T-helper 1 cell treated with Interleukin-12 subunit alpha and Interleukin-12 subunit beta and Interleukin-4 antibody, amounts not matched to agents 30 μg/mL and 1 μg/mL, for 36 hours (primary cell): ENCODE measurements around the gene ANO8.
"Not testable (repeated sequence)": the region's sequence is repeated elsewhere in the genome, so short reads cannot be mapped to it uniquely, and the experiment has no call there.

Experiments
- H3K27ac Mint-ChIP-seq: one replicate; pipeline ENCODE4 v1.8.0; 2021; ENCODE audit warnings: mild to moderate bottlenecking, mixed read lengths
- H3K27me3 Mint-ChIP-seq: one replicate; pipeline ENCODE4 v1.8.0; 2021; ENCODE audit warnings: low read depth, mixed read lengths
- H3K36me3 Mint-ChIP-seq: one replicate; pipeline ENCODE4 v1.8.0; 2021; ENCODE audit warnings: low read depth, mixed read lengths
- H3K4me1 Mint-ChIP-seq: one replicate; pipeline ENCODE4 v1.8.0; 2021; ENCODE audit warnings: low read depth, mixed read lengths
- H3K4me3 Mint-ChIP-seq: one replicate; pipeline ENCODE4 v1.8.0; 2021; ENCODE audit warnings: mild to moderate bottlenecking, moderate library complexity, mixed read lengths
- H3K9me3 Mint-ChIP-seq: one replicate; pipeline ENCODE4 v1.8.0; 2021; ENCODE audit warnings: mixed read lengths

The ANO8 gene, protein sequence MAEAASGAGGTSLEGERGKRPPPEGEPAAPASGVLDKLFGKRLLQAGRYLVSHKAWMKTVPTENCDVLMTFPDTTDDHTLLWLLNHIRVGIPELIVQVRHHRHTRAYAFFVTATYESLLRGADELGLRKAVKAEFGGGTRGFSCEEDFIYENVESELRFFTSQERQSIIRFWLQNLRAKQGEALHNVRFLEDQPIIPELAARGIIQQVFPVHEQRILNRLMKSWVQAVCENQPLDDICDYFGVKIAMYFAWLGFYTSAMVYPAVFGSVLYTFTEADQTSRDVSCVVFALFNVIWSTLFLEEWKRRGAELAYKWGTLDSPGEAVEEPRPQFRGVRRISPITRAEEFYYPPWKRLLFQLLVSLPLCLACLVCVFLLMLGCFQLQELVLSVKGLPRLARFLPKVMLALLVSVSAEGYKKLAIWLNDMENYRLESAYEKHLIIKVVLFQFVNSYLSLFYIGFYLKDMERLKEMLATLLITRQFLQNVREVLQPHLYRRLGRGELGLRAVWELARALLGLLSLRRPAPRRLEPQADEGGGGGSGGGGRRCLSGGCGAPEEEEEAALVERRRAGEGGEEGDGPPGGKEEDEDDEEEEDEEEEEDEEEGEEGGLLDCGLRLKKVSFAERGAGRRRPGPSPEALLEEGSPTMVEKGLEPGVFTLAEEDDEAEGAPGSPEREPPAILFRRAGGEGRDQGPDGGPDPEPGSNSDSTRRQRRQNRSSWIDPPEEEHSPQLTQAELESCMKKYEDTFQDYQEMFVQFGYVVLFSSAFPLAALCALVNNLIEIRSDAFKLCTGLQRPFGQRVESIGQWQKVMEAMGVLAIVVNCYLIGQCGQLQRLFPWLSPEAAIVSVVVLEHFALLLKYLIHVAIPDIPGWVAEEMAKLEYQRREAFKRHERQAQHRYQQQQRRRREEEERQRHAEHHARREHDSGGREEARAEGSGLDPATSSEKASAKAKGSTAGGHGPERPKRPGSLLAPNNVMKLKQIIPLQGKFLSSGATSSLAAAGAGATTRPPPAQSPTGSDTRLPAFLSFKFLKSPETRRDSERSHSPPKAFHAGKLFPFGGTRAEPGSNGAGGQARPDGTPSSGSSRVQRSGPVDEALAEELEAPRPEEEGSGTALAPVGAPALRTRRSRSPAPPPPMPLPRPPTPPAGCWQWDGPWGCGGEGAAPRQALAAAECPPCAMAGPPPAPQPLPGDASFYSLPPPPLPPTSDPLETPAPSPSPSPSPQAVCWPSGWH

DNA sequence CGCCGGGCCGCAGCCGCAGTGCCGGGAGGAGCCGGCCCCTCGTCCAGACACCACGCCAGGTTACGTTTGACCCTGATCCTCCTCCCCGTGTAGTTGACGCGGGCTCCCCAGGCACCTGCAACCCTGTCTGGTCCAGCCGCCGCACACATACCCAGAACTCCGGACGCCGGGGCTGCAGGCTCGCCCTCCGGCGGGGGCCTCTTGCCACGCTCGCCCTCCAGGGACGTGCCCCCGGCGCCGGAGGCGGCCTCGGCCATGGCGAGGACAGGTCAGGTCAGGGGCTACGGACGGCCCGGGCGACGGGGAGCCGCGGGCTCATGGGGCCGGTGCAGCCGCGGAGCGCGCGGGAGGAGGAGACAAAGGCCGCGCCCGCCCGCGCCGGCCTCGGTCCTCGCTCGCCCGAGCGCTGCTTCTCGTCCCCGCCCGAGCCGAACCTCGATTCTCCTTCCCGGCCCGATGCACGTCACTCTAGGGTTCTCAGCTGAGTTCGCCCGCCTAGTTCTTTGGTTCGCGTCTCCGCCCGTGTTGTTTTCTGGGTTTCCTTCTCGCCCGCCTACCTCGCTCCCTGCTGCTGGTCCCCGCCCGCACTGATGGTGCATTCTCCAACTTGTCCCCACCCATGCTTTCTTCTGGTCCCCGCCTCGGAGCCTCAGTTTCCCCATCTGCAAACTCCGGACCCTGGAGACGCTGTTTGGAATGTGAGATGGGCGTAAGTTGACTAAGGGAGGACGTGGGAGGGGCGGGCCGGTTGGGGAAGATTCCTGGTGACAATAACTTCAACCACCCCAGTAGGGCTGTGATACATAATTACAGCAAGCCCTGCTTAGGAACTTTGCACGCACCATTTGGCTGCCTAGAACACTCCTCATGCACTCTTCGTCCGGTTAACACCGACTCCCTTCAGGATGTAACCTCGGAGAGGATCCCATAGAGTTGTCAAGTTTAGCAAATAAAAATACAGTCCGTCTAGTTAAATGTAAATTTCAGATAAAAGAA, at the start of gene ANO8:
Gene ANO8 (minus strand): TSS at position 442 of the 996 bp plus-strand sequence. CDS start 185 bp downstream, at position 257.
- Mint-ChIP-seq H3K9me3 (no peaks in the 10 kb centered on the region), H3K27ac (peak within 1 kb of the TSS; percentile 89), H3K4me1 (peaks cover 20% of the 10 kb centered on the region), H3K27me3 (peaks cover 10% of the 10 kb centered on the region), H3K4me3 (peak within 1 kb of the TSS; percentile 87), H3K36me3 (peaks cover 12% of the 10 kb centered on the region)

DNA sequence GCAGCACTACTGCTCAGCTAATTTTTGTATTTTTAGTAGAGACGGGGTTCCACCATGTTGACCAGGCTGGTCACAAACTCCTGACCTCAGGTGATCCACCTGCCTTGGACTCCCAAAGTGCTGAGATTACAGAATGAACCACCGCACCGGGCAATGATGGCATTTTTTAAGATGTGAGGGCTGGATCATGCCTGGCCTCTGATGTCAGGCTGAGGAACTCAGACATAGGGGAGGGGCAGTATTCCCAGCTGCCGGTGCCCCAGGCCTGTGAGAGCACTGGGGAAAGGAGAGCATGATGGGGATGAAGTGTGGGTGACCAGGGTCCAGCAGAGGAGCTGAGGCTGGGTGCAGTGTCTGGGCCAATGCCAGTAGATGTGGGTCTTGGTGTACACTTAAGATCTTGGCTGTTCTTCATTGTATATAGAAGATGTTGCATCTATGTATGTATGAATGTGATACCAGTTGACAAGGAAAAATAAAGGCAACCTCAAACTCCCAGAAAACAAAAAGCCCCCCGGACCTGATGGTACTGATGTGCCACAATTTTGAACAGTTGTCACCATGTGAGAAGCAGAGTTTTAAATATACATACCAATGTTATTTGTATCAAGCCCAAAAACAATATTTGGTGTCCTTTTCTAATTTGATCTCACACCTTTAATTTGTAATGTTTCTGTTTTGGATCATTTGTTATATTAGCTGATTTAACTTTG, 45.9 kb upstream of the ANO8 start:
- peaks cover 7% of the 10 kb centered on the region for H3K9me3 Mint-ChIP-seq
- peaks cover 4% of the 10 kb centered on the region for H3K36me3 Mint-ChIP-seq
- peaks cover 4% of the 10 kb centered on the region for H3K27me3 Mint-ChIP-seq
- peaks cover 5% of the 10 kb centered on the region for H3K4me1 Mint-ChIP-seq
- H3K4me3 Mint-ChIP-seq: no peak overlapping the region
- peak overlapping the region; percentile 49 for H3K27ac Mint-ChIP-seq

DNA sequence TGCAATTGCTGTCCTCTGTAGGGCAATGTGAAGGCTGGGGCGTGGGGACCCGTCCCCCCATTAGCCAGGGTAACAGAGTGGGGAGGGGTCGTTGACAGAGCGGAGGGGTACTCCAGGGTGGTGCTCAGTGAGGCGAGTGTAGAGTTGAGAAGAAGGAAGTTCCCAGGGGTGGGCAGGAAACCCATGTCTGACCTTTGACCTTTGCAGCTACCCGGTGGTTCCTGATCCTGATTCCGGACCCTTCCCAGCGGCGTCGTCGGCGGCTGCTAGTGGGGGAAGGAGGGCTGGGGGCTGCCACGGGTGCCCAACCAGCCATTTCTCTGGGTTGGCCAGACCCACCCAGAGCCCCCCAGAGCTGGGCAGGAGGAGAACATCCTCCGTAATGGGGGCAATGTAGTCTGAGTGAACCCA, 44.6 kb upstream of the ANO8 start:
- Mint-ChIP-seq H3K36me3 (peaks cover 4% of the 10 kb centered on the region), H3K27ac (no peak overlapping the region), H3K27me3 (peaks cover 4% of the 10 kb centered on the region), H3K4me1 (peaks cover 5% of the 10 kb centered on the region), H3K9me3 (peaks cover 7% of the 10 kb centered on the region), H3K4me3 (no peak overlapping the region)

DNA sequence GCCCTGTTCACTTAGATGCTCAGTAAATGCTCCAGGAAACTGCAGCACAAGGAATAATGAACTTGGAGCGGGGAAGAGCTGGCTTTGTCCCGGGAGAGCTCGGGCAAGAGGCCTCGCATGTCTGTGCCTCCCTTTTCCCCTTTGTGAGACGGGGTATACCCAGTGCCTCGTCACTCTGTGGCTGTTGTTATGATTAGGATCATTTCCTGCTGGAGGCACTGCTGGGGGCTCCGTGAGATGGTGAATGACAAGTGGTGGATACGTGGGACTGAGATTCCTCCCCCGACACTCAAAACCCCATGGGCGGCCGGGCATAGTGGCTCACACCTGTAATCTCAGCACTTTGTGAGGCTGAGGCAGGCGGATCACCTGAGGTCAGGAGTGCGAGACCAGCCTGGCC, 43.6 kb upstream of the ANO8 start:
- H3K4me3 Mint-ChIP-seq: no peak overlapping the region
- H3K4me1 Mint-ChIP-seq: peaks cover 5% of the 10 kb centered on the region

DNA sequence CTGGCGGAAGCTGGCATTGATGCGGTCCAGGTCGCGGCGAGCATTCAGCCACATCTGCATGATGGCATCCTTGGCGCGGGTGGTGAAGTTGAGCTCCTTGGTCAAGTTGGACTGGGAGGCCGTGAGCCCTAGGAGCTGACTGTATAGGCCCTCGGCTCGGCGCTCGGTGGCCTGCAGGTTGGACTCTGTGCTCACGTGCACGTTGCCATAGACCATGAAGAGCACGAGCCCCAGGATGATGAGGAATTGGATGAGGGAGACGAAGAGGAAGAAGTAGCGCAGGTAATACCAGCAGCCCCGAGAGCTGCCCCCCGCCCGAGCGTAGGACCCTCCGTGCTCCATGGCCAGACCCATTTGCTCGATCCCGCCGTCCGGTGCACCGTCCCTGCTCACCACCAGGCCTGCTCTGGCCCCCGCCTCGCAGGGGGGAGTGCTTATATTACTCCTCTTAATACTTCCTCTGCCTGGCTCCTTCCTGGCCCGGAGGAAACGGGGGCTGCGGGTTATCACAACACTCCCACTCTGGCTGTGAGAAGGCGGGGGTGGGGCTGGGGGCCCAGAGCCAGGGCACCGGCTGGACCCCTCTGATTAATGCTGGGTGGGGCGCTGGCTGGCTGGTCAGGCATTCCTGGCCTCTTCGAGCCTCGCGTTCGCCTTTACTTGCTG, 42.4 kb upstream of the ANO8 start, which contains the start of gene PLVAP:
Gene PLVAP (minus strand): TSS at position 408 of the 666 bp plus-strand sequence. CDS start 54 bp downstream, at position 354.
- Mint-ChIP-seq H3K9me3 (peaks cover 7% of the 10 kb centered on the region), H3K27ac (no peak within 1 kb of the TSS), H3K36me3 (peaks cover 4% of the 10 kb centered on the region), H3K4me1 (peaks cover under 1% of the 10 kb centered on the region), H3K4me3 (no peak within 1 kb of the TSS), H3K27me3 (peaks cover 4% of the 10 kb centered on the region)

More for the DNA sequence above, 43.6 kb upstream of the ANO8 start:
- peaks cover 4% of the 10 kb centered on the region for H3K27me3 Mint-ChIP-seq
- no peak overlapping the region for H3K27ac Mint-ChIP-seq
- peaks cover 7% of the 10 kb centered on the region for H3K9me3 Mint-ChIP-seq
- peaks cover 4% of the 10 kb centered on the region for H3K36me3 Mint-ChIP-seq

DNA sequence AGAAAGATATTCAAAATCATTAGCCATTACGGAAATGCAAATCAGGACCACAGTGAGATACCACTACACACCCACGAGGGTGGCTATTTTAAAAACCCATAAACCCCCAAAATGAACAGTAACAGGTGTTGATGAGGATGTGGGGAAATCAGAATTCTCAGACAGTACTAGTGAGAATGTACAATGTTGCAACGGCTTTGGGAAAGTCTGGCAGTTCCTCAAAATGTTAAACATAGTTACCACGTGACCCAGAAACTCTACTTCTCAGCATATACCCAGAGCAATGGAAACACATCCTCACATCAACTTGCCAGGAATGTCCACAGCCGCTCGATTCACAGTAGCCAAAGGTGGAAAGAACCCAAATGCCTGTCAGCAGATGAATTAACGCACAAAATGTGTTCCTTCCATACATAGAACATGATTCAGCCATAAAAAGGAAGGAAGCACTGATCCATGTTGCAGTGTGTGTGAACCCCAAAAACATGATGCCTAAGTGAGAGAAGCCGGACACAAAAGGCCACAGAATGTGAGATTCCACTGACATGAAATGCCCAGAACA, 35.5 kb upstream of the ANO8 start:
- Mint-ChIP-seq H3K27ac (no peak overlapping the region), H3K4me3 (no peak overlapping the region), H3K4me1 (no peaks in the 10 kb centered on the region)

DNA sequence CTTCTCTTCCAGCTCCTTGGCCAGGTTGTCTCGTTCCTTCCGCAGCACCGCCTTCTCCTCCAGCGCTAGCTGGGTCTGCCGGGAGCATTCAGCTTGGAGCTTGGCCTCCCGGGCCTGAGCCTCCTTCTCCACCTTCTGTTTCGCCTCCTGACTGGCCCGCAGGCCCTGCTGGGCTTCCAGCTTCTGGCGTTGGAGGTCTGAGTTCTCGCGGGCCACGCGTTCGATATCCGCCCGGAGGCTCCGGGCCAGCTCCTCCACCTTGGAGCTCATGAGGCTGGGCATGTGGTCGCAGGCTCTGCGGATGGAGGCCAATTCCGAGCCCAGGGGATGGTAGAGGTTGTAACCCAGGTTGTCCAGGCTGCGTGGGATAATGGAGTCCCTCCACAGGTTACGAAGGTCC, 30.7 kb upstream of the ANO8 start:
- H3K4me3 Mint-ChIP-seq: no peak overlapping the region
- H3K36me3 Mint-ChIP-seq: no peaks in the 10 kb centered on the region
- H3K9me3 Mint-ChIP-seq: no peaks in the 10 kb centered on the region
- H3K4me1 Mint-ChIP-seq: no peaks in the 10 kb centered on the region
- H3K27me3 Mint-ChIP-seq: peaks cover 17% of the 10 kb centered on the region
- H3K27ac Mint-ChIP-seq: no peak overlapping the region

More for the DNA sequence above, 35.5 kb upstream of the ANO8 start:
- H3K9me3 Mint-ChIP-seq: no peaks in the 10 kb centered on the region
- H3K27me3 Mint-ChIP-seq: peaks cover 8% of the 10 kb centered on the region
- H3K36me3 Mint-ChIP-seq: no peaks in the 10 kb centered on the region

DNA sequence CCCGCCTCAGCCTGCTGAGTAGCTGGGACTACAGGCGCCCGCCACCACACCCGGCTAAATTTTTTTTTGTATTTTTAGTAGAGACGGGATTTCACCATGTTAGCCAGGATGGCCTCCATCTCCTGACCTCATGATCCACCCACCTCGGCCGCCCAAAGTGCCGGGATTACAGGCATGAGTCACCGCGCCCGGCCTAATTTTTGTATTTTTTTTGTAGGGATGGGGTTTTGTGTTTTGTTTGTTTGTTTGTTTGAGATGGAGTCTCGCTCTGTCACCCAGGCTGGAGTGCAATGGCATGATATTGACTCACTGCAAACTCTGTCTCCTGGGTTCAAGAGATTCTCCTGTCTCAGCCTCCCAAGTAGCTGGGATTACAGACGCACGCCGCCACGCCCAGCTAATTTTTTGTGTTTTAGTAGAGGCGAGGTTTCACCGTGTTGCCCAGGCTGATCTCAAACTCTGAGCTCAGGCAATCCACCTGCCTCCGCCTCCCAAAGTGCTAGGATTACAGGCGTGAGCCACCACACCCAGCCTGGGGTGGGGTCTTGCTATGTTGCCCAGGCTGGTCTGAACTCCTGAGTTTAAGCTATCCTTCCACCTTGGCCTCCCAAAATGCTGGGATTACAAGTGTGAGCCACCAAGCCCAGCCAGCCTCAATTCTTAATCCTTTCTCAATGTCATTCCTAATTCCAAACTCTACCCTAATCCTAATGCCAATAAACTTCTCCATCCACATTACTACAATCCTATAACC, 29.4 kb upstream of the ANO8 start:
- H3K4me3 Mint-ChIP-seq, H3K27ac Mint-ChIP-seq: not testable (repeated sequence)

DNA sequence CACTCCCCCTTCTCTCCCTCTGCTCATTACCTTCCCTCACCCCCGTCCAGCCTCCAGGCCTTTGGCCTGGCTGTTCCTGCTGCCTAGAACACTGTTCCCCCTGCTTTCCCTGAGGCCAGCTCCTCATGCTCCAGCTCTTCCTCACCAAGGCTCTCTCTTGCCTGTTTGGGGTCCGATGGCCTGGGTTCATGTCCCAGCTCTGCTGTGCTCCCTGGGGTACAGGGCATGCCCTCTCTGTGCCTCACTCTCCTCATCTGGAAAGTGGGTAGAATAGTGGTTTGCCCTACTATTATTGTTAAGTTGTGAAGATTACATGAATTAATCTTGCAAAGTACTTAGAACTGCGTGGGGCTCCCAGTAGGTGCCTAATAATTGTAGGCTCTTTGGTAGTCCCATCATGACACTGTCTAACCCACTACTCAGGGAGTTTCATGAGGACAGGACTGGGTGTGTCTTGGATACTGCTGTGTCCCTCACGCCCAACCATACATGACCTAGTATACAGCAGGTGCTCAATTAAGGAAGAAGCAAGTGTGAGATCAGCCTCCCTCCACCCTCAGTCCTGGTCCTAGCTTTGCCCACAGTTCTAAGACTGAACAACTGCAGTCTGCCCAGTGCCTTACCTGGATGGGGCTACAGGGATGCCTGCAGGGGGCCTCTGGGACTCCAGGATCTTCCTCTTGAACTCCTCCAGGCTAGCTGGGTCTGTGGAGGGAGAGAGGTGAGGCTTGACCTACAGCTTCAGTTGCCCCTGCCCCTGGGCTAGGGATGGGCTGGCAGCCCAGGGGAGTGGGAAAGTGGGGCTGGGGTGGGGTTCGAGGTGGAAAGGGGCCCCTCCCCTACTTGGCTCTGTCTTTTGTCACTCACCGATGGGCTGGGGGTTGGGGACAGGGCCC, 25.5 kb upstream of the ANO8 start:
- Mint-ChIP-seq H3K4me3 (no peak overlapping the region), H3K27ac (no peak overlapping the region), H3K4me1 (no peaks in the 10 kb centered on the region), H3K9me3 (no peaks in the 10 kb centered on the region), H3K27me3 (peaks cover 10% of the 10 kb centered on the region), H3K36me3 (no peaks in the 10 kb centered on the region)

More for the DNA sequence above, 29.4 kb upstream of the ANO8 start:
- not testable (repeated sequence) for H3K9me3 Mint-ChIP-seq, H3K4me1 Mint-ChIP-seq, H3K36me3 Mint-ChIP-seq
- peaks cover 14% of the 10 kb centered on the region for H3K27me3 Mint-ChIP-seq

DNA sequence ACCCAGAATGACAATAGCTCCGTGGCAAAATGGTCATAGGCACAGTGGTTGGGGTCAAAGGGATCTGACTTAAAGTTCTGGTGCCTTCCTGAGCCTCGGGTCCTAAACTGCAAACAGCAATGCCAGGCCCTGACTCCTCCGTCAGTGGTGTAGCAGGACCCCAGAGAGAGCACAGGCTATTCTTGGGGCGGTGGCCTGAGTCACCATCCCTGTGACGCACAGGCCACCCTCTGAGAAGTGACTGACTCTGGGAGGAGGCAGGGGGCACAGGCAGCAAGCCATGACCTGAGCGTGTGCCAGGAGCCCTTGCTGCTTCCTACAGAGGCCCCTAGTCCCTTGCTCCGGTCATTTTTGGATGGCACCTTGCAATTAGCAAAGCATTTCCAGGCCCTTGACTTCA, 23.7 kb upstream of the ANO8 start:
- H3K27ac Mint-ChIP-seq: no peak overlapping the region
- no peak overlapping the region for H3K4me3 Mint-ChIP-seq
- H3K27me3 Mint-ChIP-seq: peaks cover 11% of the 10 kb centered on the region
- no peaks in the 10 kb centered on the region for H3K9me3 Mint-ChIP-seq
- no peaks in the 10 kb centered on the region for H3K36me3 Mint-ChIP-seq
- no peaks in the 10 kb centered on the region for H3K4me1 Mint-ChIP-seq

DNA sequence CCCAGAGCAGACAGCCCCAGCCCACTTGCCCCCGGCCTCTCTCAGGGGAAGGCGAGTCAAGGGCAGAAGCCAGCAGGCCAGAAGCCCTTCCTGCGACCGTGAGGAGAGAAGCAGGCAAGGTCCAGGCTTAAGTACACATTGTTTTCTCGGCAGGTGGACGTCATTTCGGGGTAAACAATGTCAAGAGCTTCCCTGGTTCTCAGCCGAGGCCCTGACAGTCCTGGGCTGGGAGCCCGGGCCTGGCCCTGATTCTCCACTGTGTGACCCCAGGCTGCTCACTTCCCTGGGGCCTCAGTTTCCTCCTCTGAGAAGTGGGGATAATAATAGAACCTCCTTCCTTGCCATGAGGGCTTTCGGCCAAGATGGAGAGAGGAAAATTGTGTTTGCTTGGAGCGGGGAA, 23.1 kb upstream of the ANO8 start:
- no peaks in the 10 kb centered on the region for H3K9me3 Mint-ChIP-seq
- H3K36me3 Mint-ChIP-seq: no peaks in the 10 kb centered on the region
- H3K4me3 Mint-ChIP-seq: no peak overlapping the region
- H3K4me1 Mint-ChIP-seq: no peaks in the 10 kb centered on the region
- H3K27ac Mint-ChIP-seq: no peak overlapping the region
- H3K27me3 Mint-ChIP-seq: peaks cover 12% of the 10 kb centered on the region
